ENCODE measurements around the gene LTBP2. TPM values are rescaled to one million over a fixed set of nuclear protein-coding genes. Genes with fewer than 3 reads are reported as not detected.

LTBP2 gene
- total RNA-seq, 4 donors from 2014 or later: 19.8 to 51.9 (median 28.8) TPM

- no peak for ATAC-seq
- in situ Hi-C loops (cut with MboI; ENCODE audit: low sequenced_read_pairs in 4 of 4): no loop called here
- Histone ChIP-seq H3K27ac (peak overlapping the region in 2 of 4 donors; percentile 27 to 41), H3K9me3 (no peaks in the 10 kb centered on the region), H3K4me1 (peaks cover 4 to 5% of the 10 kb centered on the region in 2 donors), H3K4me3 (no peak overlapping the region), H3K36me3 (no peaks in the 10 kb centered on the region), H3K27me3 (no peaks in the 10 kb centered on the region)
- intact Hi-C loops (cut with DNase I; ENCODE audit: low total_unique reads): no loop called here
- TF ChIP-seq POLR2A (IDR thresholded peaks at IDR 0.05): no peak
- DNase-seq: no peak
These were observed 45.6 kb downstream of the LTBP2 start for GRCh38 chr14:74566174-74567141.

GRCh38 chr14:74563586-74564159 is 48.4 kb downstream of the LTBP2 start:
- no peaks in the 10 kb centered on the region for H3K4me1 ChIP-seq

GRCh38 chr14:74563233-74563585 is 48.8 kb downstream of the LTBP2 start:
- ATAC-seq: no peak
- Histone ChIP-seq H3K36me3 (no peaks in the 10 kb centered on the region), H3K4me3 (no peak overlapping the region), H3K27ac (no peak overlapping the region), H3K4me1 (no peaks in the 10 kb centered on the region), H3K27me3 (no peaks in the 10 kb centered on the region), H3K9me3 (no peaks in the 10 kb centered on the region)
- intact Hi-C loops (cut with DNase I; ENCODE audit: low total_unique reads) (no loop called here), in situ Hi-C loops (cut with MboI; ENCODE audit: low sequenced_read_pairs in 4 of 4) (no loop called here)
- no peak for TF ChIP-seq POLR2A (IDR thresholded peaks at IDR 0.05)
- no peak for DNase-seq

More at GRCh38 chr14:74563586-74564159, 48.4 kb downstream of the LTBP2 start:
- intact Hi-C loops (cut with DNase I; ENCODE audit: low total_unique reads): no loop called here
- ATAC-seq: no peak
- TF ChIP-seq CTCF (IDR thresholded peaks at IDR 0.05 in 4 of 5, conservative IDR thresholded peaks at IDR 0.05 in 1 of 5) (no peak), POLR2A (IDR thresholded peaks at IDR 0.05) (no peak)
- Histone ChIP-seq H3K36me3 (no peaks in the 10 kb centered on the region), H3K4me3 (no peak overlapping the region), H3K27ac (no peak overlapping the region), H3K27me3 (no peaks in the 10 kb centered on the region), H3K9me3 (no peaks in the 10 kb centered on the region)
- DNase-seq: no peak
- in situ Hi-C loops (cut with MboI; ENCODE audit: low sequenced_read_pairs in 4 of 4): no loop called here

GRCh38 chr14:74562515-74563232 is 49.4 kb downstream of the LTBP2 start:
- intact Hi-C loops (cut with DNase I; ENCODE audit: low total_unique reads): no loop called here
- Histone ChIP-seq H3K36me3 (no peaks in the 10 kb centered on the region), H3K9me3 (no peaks in the 10 kb centered on the region), H3K4me3 (no peak overlapping the region), H3K27me3 (no peaks in the 10 kb centered on the region), H3K4me1 (no peaks in the 10 kb centered on the region), H3K27ac (no peak overlapping the region)
- no peak for TF ChIP-seq CTCF (IDR thresholded peaks at IDR 0.05 in 4 of 5, conservative IDR thresholded peaks at IDR 0.05 in 1 of 5)
- no peak for TF ChIP-seq POLR2A (IDR thresholded peaks at IDR 0.05)
- ATAC-seq (no peak), DNase-seq (no peak)
- in situ Hi-C loops (cut with MboI; ENCODE audit: low sequenced_read_pairs in 4 of 4): no loop called here

- Histone ChIP-seq H3K4me1 (no peaks in the 10 kb centered on the region), H3K27ac (no peak overlapping the region), H3K36me3 (no peaks in the 10 kb centered on the region), H3K9me3 (no peaks in the 10 kb centered on the region), H3K27me3 (no peaks in the 10 kb centered on the region), H3K4me3 (no peak overlapping the region)
- in situ Hi-C loops (cut with MboI; ENCODE audit: low sequenced_read_pairs in 4 of 4): no loop called here
- TF ChIP-seq CTCF (IDR thresholded peaks at IDR 0.05 in 4 of 5, conservative IDR thresholded peaks at IDR 0.05 in 1 of 5) (no peak), POLR2A (IDR thresholded peaks at IDR 0.05) (no peak)
- peak in 1 of 2 donors; percentile 48 for DNase-seq
- ATAC-seq: peak; percentile 24 to 30
- intact Hi-C loops (cut with DNase I; ENCODE audit: low total_unique reads): no loop called here
These were observed 53.4 kb downstream of the LTBP2 start for GRCh38 chr14:74558655-74559054.
